ENCODE data around the gene NUP85. TPM values are rescaled to one million over a fixed set of nuclear protein-coding genes. Genes with fewer than 3 reads are reported as not detected.

The NUP85 gene
- total and polyA plus RNA-seq, 2 of the 4 experiments (the other 2 are of a cell fraction), result 29.4 to 54.4 TPM

GRCh38 chr17:75265614-75266315 is 60.3 kb downstream of the NUP85 start:
- Histone ChIP-seq H3K23ac (ENCODE audit: low read depth, low read length) (no peak overlapping the region), H3K9me1 (ENCODE audit: insufficient read depth, low read length) (no peaks in the 10 kb centered on the region), H3K14ac (replicated peaks; ENCODE audit: low read depth, low read length) (no peak overlapping the region), H3K18ac (ENCODE audit: low read depth, low read length) (no peak overlapping the region), H3K79me1 (ENCODE audit: low read depth in 1 of 2, low read length in 2 of 2) (peaks cover 22 to 24% of the 10 kb centered on the region in 2 experiments; a peak in 3 of 4 replicates), H2BK15ac (ENCODE audit: low read depth, low read length) (no peak overlapping the region), H3K56ac (ENCODE audit: extremely low read depth, insufficient read depth, low read length) (no peak overlapping the region), H3K36me3 (ENCODE audit: control insufficient read depth, insufficient read depth, low read length) (peaks cover 26% of the 10 kb centered on the region), H4K91ac (ENCODE audit: insufficient read depth, low read depth, low read length) (no peak overlapping the region), H3K9ac (ENCODE audit: low read depth, low read length) (no peak overlapping the region), H2BK120ac (ENCODE audit: low read depth, low read length) (no peak overlapping the region), H3K4ac (ENCODE audit: low read depth, low read length) (no peak overlapping the region), H4K8ac (ENCODE audit: low read depth in 2 of 2, low read length in 2 of 2) (no peak overlapping the region), H2BK20ac (ENCODE audit: low read depth, low read length) (no peak overlapping the region), H3K4me1 (ENCODE audit: control insufficient read depth, insufficient read depth, low read length) (peaks cover 3% of the 10 kb centered on the region), H3K27ac (ENCODE audit: insufficient read depth, low read length) (no peak overlapping the region), H3K4me3 (ENCODE audit: insufficient read depth, low read depth, low read length) (no peak overlapping the region), H4K20me1 (ENCODE audit: insufficient read depth, low read length) (peaks cover 2% of the 10 kb centered on the region; the same call in 1 of the 2 replicates), H2BK5ac (ENCODE audit: low read depth, low read length, poor library complexity, severe bottlenecking) (no peak overlapping the region), H4K5ac (ENCODE audit: low read depth, low read length) (no peak overlapping the region), H3K4me2 (ENCODE audit: low read depth, low read length) (no peak overlapping the region), H2AK5ac (ENCODE audit: low read depth, low read length) (no peak overlapping the region), H3K9me3 (ENCODE audit: control insufficient read depth, insufficient read depth, low read length) (no peaks in the 10 kb centered on the region), H3K27me3 (ENCODE audit: control insufficient read depth, insufficient read depth, low read length) (no peaks in the 10 kb centered on the region), H2AK9ac (replicated peaks; ENCODE audit: low read depth, low read length, poor library complexity) (no peak overlapping the region), H2AFZ (replicated peaks; ENCODE audit: low read length, poor library complexity) (no peak overlapping the region)
- intact Hi-C loops (cut with micrococcal nuclease), result no loop called here
- DNase-seq, result no peak
- ChIA-PET POLR2A (ENCODE audit: unreplicated experiment) (no interaction called here), CTCF (no interaction called here)
- TF ChIP-seq POLR2A (IDR thresholded peaks at IDR 0.05; ENCODE audit: low read depth, low read length), result no peak
- TF ChIP-seq CEBPB (IDR thresholded peaks at IDR 0.05; ENCODE audit: low read depth, low read length), result no peak
- TF ChIP-seq RCOR1 (IDR thresholded peaks at IDR 0.05; ENCODE audit: insufficient replicate concordance, low read length), result no peak
- in situ Hi-C loops (cut with MboI; ENCODE audit: low sequenced_read_pairs), result no loop called here
- no peak for ATAC-seq (ENCODE audit: low read depth)
- WGBS, 2 experiments (ENCODE audit: extremely low coverage in 2 of 2, insufficient read length in 1 of 2), result 100% methylated on average over 1 of the region's 17 CpGs; no CpG with 5 or more reads in 1 of the 2 experiments
- dilution Hi-C loops (cut with HindIII; ENCODE audit: low sequenced_read_pairs, unreplicated experiment), result no loop called here
- BruUV-seq (replicated peaks), result no TSS peak
